ENCODE data around the gene HECTD4.
"Not testable (repeated sequence)": the region's sequence is repeated elsewhere in the genome, so short reads cannot be mapped to it uniquely, and the experiment has no call there.

HECTD4 gene

GRCh38 chr12:112115259-112116045 is 266.8 kb downstream of the HECTD4 start:
- Mint-ChIP-seq H3K4me1 (peaks cover 19% of the 10 kb centered on the region), H3K4me3 (no peak overlapping the region), H3K9me3 (no peaks in the 10 kb centered on the region), H3K27ac (peak overlapping the region; percentile 31 to 92 (median 74)), H3K36me3 (ENCODE audit: low read depth) (no peaks in the 10 kb centered on the region), H3K27me3 (ENCODE audit: low read depth) (no peaks in the 10 kb centered on the region)
- no peak for TF ChIP-seq CTCF (IDR thresholded peaks at IDR 0.05; ENCODE audit: unreplicated experiment in 3 of 3)

- H3K9me3 Mint-ChIP-seq, result no peaks in the 10 kb centered on the region
- peak overlapping the region; percentile 53 to 83 (median 81) for H3K27ac Mint-ChIP-seq
- peaks cover 27% of the 10 kb centered on the region for H3K4me1 Mint-ChIP-seq
- peak overlapping the region in 2 of 3 experiments; percentile 4 to 7 for H3K4me3 Mint-ChIP-seq
- H3K36me3 Mint-ChIP-seq (ENCODE audit: low read depth), result no peaks in the 10 kb centered on the region
- H3K27me3 Mint-ChIP-seq (ENCODE audit: low read depth), result no peaks in the 10 kb centered on the region
- no peak for TF ChIP-seq CTCF (IDR thresholded peaks at IDR 0.05; ENCODE audit: unreplicated experiment in 3 of 3)
Measured at GRCh38 chr12:112112409-112113133, 269.7 kb downstream of the HECTD4 start.

- peak overlapping the region in 2 of 3 experiments; percentile 4 to 7 for H3K4me3 Mint-ChIP-seq
- H3K36me3 Mint-ChIP-seq (ENCODE audit: low read depth), result no peaks in the 10 kb centered on the region
- peaks cover 29% of the 10 kb centered on the region for H3K4me1 Mint-ChIP-seq
- H3K27me3 Mint-ChIP-seq (ENCODE audit: low read depth), result no peaks in the 10 kb centered on the region
- peak overlapping the region; percentile 53 to 83 (median 81) for H3K27ac Mint-ChIP-seq
- no peak for TF ChIP-seq CTCF (IDR thresholded peaks at IDR 0.05; ENCODE audit: unreplicated experiment in 3 of 3)
- no peaks in the 10 kb centered on the region for H3K9me3 Mint-ChIP-seq
Measured at GRCh38 chr12:112111931-112112330, 270.3 kb downstream of the HECTD4 start.

GRCh38 chr12:112110787-112111662 is 271.2 kb downstream of the HECTD4 start:
- H3K27me3 Mint-ChIP-seq (ENCODE audit: low read depth); H3K9me3 Mint-ChIP-seq; H3K36me3 Mint-ChIP-seq (ENCODE audit: low read depth): not testable (repeated sequence)
- H3K4me3 Mint-ChIP-seq, result peak overlapping the region in 2 of 3 experiments; percentile 69 to 77
- peak overlapping the region; percentile 93 to 99 (median 93) for H3K27ac Mint-ChIP-seq
- H3K4me1 Mint-ChIP-seq, result peaks cover 30% of the 10 kb centered on the region

Data from nephron (organoid).